ENCODE measurements around the gene SRCIN1.

The SRCIN1 gene

DNA sequence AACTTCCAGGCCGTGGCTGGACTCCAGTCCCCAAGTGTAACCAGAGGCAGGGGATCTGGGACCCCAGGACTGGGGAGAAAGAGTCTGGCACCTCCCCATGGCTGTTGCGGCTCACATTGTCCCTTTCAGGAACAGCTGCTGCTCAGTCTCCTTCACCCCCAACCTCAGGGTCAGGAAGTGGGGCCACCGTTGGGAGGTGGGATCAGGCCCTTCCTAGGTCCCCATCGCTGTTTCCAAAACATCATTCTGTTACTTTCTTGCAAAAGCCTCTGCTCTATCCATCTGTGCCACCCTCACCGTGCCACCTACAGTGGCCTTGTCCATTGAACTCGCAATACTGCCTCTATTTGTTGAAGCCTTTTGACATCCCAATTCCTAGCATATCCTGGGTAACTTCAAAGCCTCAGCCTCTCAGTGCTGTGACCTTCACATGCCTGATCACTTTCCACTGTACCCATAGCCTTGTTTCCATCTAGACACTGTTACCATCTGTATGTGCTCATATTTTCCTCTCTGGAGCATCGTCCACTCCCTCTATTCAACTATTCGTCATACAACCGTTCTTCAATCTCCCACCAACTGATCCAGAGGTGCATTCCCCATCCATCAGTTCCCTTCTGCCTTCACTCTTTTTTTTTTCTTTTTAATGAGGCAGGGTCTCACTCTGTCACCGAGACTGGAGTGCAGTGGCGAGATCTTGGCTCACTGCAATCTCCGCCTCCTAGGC, 15.0 kb upstream of the SRCIN1 start:
- H3K9ac ChIP-seq: no peak overlapping the region

DNA sequence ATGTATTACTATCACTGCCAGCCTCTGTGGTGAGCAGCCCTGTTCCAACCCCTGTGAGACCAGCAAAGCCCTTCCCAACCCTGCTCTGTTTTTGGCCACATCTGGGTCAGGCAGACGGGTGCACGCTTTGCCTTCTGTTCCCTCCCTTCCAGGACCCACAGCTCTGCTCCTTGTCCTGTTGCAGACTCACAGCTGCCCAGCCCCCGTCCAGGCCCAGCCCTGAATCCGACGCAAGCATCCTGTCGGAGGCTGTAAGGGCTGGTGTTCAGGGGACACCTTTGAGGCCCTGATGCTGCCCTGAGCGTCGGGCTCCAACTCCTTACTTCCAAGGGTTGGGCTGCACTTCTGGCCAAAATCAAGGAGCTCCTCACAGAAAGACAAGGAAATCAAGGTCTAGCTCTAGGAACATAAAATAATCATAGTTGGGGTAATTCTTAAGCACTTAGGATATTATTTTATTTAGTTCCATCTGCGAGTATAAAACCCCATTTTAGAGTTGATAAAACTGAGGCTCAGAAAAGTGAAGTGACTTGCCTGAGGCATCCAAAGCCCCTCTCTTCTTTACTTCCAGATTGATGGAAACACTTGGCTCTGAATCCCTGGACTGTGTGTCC, 14.3 kb upstream of the SRCIN1 start:
- H3K79me2 ChIP-seq (ENCODE audit: insufficient read depth, low read depth): no peaks in the 10 kb centered on the region
- H4K20me1 ChIP-seq (ENCODE audit: insufficient read depth): no peaks in the 10 kb centered on the region
- H3K36me3 ChIP-seq (ENCODE audit: insufficient read depth): no peaks in the 10 kb centered on the region
- no peak overlapping the region for H3K4me2 ChIP-seq
- no peak overlapping the region for H2AFZ ChIP-seq (ENCODE audit: low read depth)
- no peaks in the 10 kb centered on the region for H3K27me3 ChIP-seq (ENCODE audit: insufficient read depth, low read depth)
- no peaks in the 10 kb centered on the region for H3K4me1 ChIP-seq (ENCODE audit: low read depth, poor library complexity, severe bottlenecking)
- H3K4me3 ChIP-seq (IDR thresholded peaks at IDR 0.05; ENCODE audit: insufficient read depth, low read depth, low read length): no peak overlapping the region
- TF ChIP-seq, protein P1, sequence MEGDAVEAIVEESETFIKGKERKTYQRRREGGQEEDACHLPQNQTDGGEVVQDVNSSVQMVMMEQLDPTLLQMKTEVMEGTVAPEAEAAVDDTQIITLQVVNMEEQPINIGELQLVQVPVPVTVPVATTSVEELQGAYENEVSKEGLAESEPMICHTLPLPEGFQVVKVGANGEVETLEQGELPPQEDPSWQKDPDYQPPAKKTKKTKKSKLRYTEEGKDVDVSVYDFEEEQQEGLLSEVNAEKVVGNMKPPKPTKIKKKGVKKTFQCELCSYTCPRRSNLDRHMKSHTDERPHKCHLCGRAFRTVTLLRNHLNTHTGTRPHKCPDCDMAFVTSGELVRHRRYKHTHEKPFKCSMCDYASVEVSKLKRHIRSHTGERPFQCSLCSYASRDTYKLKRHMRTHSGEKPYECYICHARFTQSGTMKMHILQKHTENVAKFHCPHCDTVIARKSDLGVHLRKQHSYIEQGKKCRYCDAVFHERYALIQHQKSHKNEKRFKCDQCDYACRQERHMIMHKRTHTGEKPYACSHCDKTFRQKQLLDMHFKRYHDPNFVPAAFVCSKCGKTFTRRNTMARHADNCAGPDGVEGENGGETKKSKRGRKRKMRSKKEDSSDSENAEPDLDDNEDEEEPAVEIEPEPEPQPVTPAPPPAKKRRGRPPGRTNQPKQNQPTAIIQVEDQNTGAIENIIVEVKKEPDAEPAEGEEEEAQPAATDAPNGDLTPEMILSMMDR (conservative IDR thresholded peaks at IDR 0.05; ENCODE audit: low read depth, low read length): no peak
- no peak overlapping the region for H3K27ac ChIP-seq
- no peak overlapping the region for H3K9ac ChIP-seq

More for the DNA sequence above, 15.0 kb upstream of the SRCIN1 start:
- no peak overlapping the region for H3K4me2 ChIP-seq
- H3K27ac ChIP-seq: no peak overlapping the region
- H3K4me3 ChIP-seq (IDR thresholded peaks at IDR 0.05; ENCODE audit: insufficient read depth, low read depth, low read length): no peak overlapping the region
- H4K20me1 ChIP-seq (ENCODE audit: insufficient read depth): no peaks in the 10 kb centered on the region
- H3K79me2 ChIP-seq (ENCODE audit: insufficient read depth, low read depth): no peaks in the 10 kb centered on the region
- no peak overlapping the region for H2AFZ ChIP-seq (ENCODE audit: low read depth)
- TF ChIP-seq, protein P1 (conservative IDR thresholded peaks at IDR 0.05; ENCODE audit: low read depth, low read length): no peak
- no peaks in the 10 kb centered on the region for H3K27me3 ChIP-seq (ENCODE audit: insufficient read depth, low read depth)
- H3K36me3 ChIP-seq (ENCODE audit: insufficient read depth): no peaks in the 10 kb centered on the region
- no peaks in the 10 kb centered on the region for H3K4me1 ChIP-seq (ENCODE audit: low read depth, poor library complexity, severe bottlenecking)

DNA sequence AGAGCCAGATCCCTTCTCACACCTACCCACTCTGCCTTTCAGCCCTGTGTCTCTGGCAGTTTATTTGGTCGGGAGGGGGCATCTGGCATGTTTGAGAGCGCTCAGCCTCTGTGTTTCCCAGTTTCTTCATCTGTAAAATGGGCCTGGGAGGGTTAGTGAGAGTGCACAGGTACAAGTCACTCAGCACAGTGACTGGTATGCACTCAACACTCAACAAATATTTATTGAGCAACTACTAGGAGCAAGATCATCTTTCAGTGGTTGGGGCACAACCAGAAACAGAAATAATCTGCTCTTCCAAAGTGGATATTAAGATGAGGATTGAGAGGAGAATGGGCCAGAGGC, 13.7 kb upstream of the SRCIN1 start:
- H3K9ac ChIP-seq: no peak overlapping the region
- no peak overlapping the region for H3K27ac ChIP-seq
- no peaks in the 10 kb centered on the region for H3K36me3 ChIP-seq (ENCODE audit: insufficient read depth)
- no peaks in the 10 kb centered on the region for H4K20me1 ChIP-seq (ENCODE audit: insufficient read depth)
- no peaks in the 10 kb centered on the region for H3K27me3 ChIP-seq (ENCODE audit: insufficient read depth, low read depth)
- H3K4me1 ChIP-seq (ENCODE audit: low read depth, poor library complexity, severe bottlenecking): no peaks in the 10 kb centered on the region
- no peak overlapping the region for H3K4me2 ChIP-seq
- no peaks in the 10 kb centered on the region for H3K79me2 ChIP-seq (ENCODE audit: insufficient read depth, low read depth)
- no peak overlapping the region for H2AFZ ChIP-seq (ENCODE audit: low read depth)
- no peak overlapping the region for H3K4me3 ChIP-seq (IDR thresholded peaks at IDR 0.05; ENCODE audit: insufficient read depth, low read depth, low read length)
- TF ChIP-seq, protein P1 (conservative IDR thresholded peaks at IDR 0.05; ENCODE audit: low read depth, low read length): no peak

DNA sequence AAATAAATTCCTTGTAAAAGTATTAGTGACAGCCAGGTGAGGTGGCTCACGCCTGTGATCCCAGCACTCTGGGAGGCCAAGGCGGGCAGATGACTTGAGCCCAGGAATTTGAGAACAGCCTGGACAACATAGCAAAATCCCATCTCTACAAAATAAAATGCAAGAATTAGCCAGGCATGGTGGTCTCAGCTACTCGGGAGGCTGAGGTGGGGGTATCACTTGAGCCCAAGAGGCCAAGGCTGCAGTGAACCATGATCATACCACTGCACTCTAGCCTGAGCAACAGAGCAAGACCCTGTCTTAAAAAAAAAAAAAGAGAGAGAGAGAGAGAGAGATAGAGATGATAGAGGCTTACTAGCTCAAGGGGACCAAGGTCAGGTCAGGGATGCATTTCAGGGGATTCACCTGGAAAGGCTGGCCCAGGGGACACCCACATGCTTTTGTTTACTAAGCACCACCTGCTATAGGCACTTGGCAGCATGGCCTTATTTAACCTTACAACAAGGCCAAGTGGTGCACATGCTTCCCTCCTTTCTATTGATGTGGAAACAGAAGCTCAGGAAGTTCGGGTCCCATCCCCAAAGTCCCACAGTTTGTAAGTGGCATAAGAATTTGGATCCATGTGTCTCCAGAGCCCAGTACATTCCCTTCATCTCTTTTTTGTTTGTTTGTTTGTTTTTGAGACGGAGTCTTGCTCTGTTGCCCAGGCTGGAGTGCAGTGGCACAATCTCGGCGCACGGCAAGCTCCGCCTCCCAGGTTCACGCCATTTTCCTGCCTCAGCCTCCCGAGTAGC, 12.4 kb upstream of the SRCIN1 start:
- Histone ChIP-seq H3K4me3 (IDR thresholded peaks at IDR 0.05; ENCODE audit: insufficient read depth, low read depth, low read length) (no peak overlapping the region), H3K36me3 (ENCODE audit: insufficient read depth) (no peaks in the 10 kb centered on the region), H3K27ac (no peak overlapping the region), H3K79me2 (ENCODE audit: insufficient read depth, low read depth) (no peaks in the 10 kb centered on the region), H4K20me1 (ENCODE audit: insufficient read depth) (no peaks in the 10 kb centered on the region), H3K4me2 (no peak overlapping the region), H2AFZ (ENCODE audit: low read depth) (no peak overlapping the region), H3K27me3 (ENCODE audit: insufficient read depth, low read depth) (no peaks in the 10 kb centered on the region), H3K9ac (no peak overlapping the region), H3K4me1 (ENCODE audit: low read depth, poor library complexity, severe bottlenecking) (no peaks in the 10 kb centered on the region)
- TF ChIP-seq, protein P1 (conservative IDR thresholded peaks at IDR 0.05; ENCODE audit: low read depth, low read length): no peak
